ENCODE results near the gene MLANA.

The MLANA gene

DNA sequence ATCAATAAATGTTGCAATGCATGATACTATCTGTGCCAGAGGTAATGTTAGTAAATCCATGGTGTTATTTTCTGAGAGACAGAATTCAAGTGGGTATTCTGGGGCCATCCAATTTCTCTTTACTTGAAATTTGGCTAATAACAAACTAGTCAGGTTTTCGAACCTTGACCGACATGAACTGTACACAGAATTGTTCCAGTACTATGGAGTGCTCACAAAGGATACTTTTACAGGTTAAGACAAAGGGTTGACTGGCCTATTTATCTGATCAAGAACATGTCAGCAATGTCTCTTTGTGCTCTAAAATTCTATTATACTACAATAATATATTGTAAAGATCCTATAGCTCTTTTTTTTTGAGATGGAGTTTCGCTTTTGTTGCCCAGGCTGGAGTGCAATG, 18.2 kb downstream of the MLANA start:
- TF ChIP-seq REPIN1 (tag by site-specific recombination; IDR thresholded peaks at IDR 0.05; ENCODE audit: low read depth) (no peak), ZNF366 (tag by site-specific recombination; conservative IDR thresholded peaks at IDR 0.05) (no peak), ZNF302 (tag by site-specific recombination; IDR thresholded peaks at IDR 0.05; ENCODE audit: low read depth) (no peak), ZNF555 (tag by site-specific recombination; conservative IDR thresholded peaks at IDR 0.05) (no peak), ZNF776 (tag by site-specific recombination; IDR thresholded peaks at IDR 0.05; ENCODE audit: borderline replicate concordance) (no peak), SP3 (tag by site-specific recombination; IDR thresholded peaks at IDR 0.05) (no peak)
- ChIA-PET CTCF (interaction anchor here (0.9 to 1.2 kb wide), 2 partner anchors 10 to 22 kb away, joined by 3 to 7 read pairs; no protein-coding TSS in a partner anchor), POLR2A (interaction anchor here (1.0 kb wide), 1 partner anchor 100 kb away, joined by 3 read pairs; a partner anchor contains a TSS)
- no peak overlapping the region for H3K4me3 ChIP-seq (ENCODE audit: low read depth, low read length)
- H3K4me1 ChIP-seq (ENCODE audit: control insufficient read depth, insufficient read depth, low read length) = no peaks in the 10 kb centered on the region
- H3K9me3 ChIP-seq (ENCODE audit: control insufficient read depth, insufficient read depth, low read depth, low read length) = no peaks in the 10 kb centered on the region
- no peak overlapping the region for H3K27ac ChIP-seq (ENCODE audit: extremely low read depth, low read depth, low read length)
- H3K36me3 ChIP-seq (ENCODE audit: control insufficient read depth in 2 of 2, insufficient read depth in 1 of 2, low read length in 2 of 2) = no peaks in the 10 kb centered on the region

DNA sequence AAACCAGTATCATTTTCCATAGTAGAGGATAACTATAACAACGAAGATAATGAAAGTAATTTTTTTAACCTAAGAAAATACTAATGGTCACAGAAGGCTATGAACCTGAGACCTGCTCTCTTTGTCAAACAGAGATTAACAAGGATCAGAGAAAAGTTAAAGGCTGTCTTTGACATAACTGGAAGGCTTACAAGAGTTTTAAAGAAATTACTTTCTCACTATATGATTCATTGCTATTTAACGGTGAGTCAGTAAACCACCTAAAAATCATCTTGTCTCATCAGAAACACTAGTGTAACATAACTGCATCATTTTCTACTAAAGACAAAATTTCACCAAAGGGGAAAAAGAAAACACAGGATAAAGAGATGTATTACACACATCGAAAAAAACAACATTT, 19.3 kb downstream of the MLANA start:
- Histone ChIP-seq H3K4me3 (ENCODE audit: low read depth, low read length) (no peak overlapping the region), H3K36me3 (ENCODE audit: control insufficient read depth in 2 of 2, insufficient read depth in 1 of 2, low read length in 2 of 2) (no peaks in the 10 kb centered on the region), H3K27ac (ENCODE audit: extremely low read depth, low read depth, low read length) (no peak overlapping the region), H3K4me1 (ENCODE audit: control insufficient read depth, insufficient read depth, low read length) (no peaks in the 10 kb centered on the region), H3K9me3 (ENCODE audit: control insufficient read depth, insufficient read depth, low read depth, low read length) (no peaks in the 10 kb centered on the region)
- TF ChIP-seq ZNF585B (tag by site-specific recombination; IDR thresholded peaks at IDR 0.05) (no peak), KLF10 (tag by site-specific recombination; IDR thresholded peaks at IDR 0.05) (no peak), GLIS1 (tag by site-specific recombination; IDR thresholded peaks at IDR 0.05) (no peak), ZNF624 (tag by site-specific recombination; IDR thresholded peaks at IDR 0.05) (no peak), RBAK (tag by site-specific recombination; IDR thresholded peaks at IDR 0.05) (no peak), ZNF701 (tag by site-specific recombination; IDR thresholded peaks at IDR 0.05) (no peak), ZNF76 (tag by site-specific recombination; IDR thresholded peaks at IDR 0.05; ENCODE audit: borderline replicate concordance, low read depth) (no peak), ZFP37 (tag by site-specific recombination; IDR thresholded peaks at IDR 0.05) (no peak), GLI4 (tag by site-specific recombination; IDR thresholded peaks at IDR 0.05) (no peak), ZNF366 (tag by site-specific recombination; conservative IDR thresholded peaks at IDR 0.05) (no peak)
- TF ChIP-seq, protein P1, sequence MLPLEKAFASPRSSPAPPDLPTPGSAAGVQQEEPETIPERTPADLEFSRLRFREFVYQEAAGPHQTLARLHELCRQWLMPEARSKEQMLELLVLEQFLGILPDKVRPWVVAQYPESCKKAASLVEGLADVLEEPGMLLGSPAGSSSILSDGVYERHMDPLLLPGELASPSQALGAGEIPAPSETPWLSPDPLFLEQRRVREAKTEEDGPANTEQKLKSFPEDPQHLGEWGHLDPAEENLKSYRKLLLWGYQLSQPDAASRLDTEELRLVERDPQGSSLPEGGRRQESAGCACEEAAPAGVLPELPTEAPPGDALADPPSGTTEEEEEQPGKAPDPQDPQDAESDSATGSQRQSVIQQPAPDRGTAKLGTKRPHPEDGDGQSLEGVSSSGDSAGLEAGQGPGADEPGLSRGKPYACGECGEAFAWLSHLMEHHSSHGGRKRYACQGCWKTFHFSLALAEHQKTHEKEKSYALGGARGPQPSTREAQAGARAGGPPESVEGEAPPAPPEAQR (tag by site-specific recombination; IDR thresholded peaks at IDR 0.05) = no peak
- TF ChIP-seq, protein P2, sequence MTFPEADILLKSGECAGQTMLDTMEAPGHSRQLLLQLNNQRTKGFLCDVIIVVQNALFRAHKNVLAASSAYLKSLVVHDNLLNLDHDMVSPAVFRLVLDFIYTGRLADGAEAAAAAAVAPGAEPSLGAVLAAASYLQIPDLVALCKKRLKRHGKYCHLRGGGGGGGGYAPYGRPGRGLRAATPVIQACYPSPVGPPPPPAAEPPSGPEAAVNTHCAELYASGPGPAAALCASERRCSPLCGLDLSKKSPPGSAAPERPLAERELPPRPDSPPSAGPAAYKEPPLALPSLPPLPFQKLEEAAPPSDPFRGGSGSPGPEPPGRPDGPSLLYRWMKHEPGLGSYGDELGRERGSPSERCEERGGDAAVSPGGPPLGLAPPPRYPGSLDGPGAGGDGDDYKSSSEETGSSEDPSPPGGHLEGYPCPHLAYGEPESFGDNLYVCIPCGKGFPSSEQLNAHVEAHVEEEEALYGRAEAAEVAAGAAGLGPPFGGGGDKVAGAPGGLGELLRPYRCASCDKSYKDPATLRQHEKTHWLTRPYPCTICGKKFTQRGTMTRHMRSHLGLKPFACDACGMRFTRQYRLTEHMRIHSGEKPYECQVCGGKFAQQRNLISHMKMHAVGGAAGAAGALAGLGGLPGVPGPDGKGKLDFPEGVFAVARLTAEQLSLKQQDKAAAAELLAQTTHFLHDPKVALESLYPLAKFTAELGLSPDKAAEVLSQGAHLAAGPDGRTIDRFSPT (tag by site-specific recombination; IDR thresholded peaks at IDR 0.05) = no peak
- POLR2A ChIA-PET = interaction anchor here (1.0 kb wide), 1 partner anchor 99 kb away, joined by 3 read pairs; a partner anchor contains a TSS
- CTCF ChIA-PET = interaction anchor here (0.9 to 1.2 kb wide), 2 partner anchors 11 to 23 kb away, joined by 3 to 7 read pairs; no protein-coding TSS in a partner anchor

DNA sequence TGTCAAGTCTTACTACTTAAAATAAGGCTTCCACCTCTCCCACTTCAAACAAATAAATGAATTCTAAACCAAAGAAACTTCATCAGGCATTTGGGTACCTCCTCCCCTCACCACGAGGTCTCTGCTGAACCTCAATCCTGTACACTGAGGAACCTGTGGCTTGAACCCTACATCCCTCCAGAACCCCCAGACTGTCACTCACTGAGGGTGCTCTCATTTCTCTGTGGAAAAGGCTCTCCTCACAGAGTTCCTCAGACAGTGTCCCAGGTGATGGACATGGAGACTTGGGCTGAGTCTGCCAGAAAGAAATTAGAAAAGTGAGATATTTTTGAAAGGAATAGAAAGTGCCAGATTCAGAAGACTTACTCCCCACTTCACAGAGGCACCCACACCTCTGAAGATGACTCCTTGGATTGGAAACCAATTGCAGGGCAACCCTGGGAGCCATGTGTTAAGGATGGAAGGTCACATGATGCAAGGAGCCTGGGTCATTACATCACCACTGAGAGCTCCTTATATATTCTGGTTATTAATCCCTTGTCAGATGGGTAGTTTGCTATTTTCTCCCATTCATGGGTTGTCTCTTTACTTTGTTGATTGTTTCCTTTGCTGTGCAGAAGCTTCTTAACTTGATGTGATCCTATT, 19.8 kb downstream of the MLANA start:
- no peak overlapping the region for H3K27ac ChIP-seq (ENCODE audit: extremely low read depth, low read depth, low read length)
- POLR2A ChIA-PET = no interaction called here
- CTCF ChIA-PET = interaction anchor here (0.8 to 1.2 kb wide), 2 partner anchors 24 to 724 kb away, joined by 4 to 7 read pairs; no protein-coding TSS in a partner anchor
- H3K9me3 ChIP-seq (ENCODE audit: control insufficient read depth, insufficient read depth, low read depth, low read length) = no peaks in the 10 kb centered on the region
- H3K36me3 ChIP-seq (ENCODE audit: control insufficient read depth in 2 of 2, insufficient read depth in 1 of 2, low read length in 2 of 2) = no peaks in the 10 kb centered on the region
- no peak overlapping the region for H3K4me3 ChIP-seq (ENCODE audit: low read depth, low read length)
- H3K4me1 ChIP-seq (ENCODE audit: control insufficient read depth, insufficient read depth, low read length) = no peaks in the 10 kb centered on the region
- TF ChIP-seq ZNF157 (tag by site-specific recombination; IDR thresholded peaks at IDR 0.05) (no peak), ZNF521 (tag by site-specific recombination; IDR thresholded peaks at IDR 0.05) (no peak), ZNF202 (tag by site-specific recombination; IDR thresholded peaks at IDR 0.05; ENCODE audit: borderline replicate concordance) (no peak), ZNF433 (tag by site-specific recombination; IDR thresholded peaks at IDR 0.05; ENCODE audit: low read depth) (no peak), KLF10 (tag by site-specific recombination; IDR thresholded peaks at IDR 0.05) (no peak), ZNF560 (tag by site-specific recombination; IDR thresholded peaks at IDR 0.05; ENCODE audit: borderline replicate concordance) (no peak), ZNF132 (tag by site-specific recombination; IDR thresholded peaks at IDR 0.05; ENCODE audit: borderline replicate concordance) (no peak), ZNF558 (tag by site-specific recombination; IDR thresholded peaks at IDR 0.05) (no peak)
- TF ChIP-seq, protein P3, sequence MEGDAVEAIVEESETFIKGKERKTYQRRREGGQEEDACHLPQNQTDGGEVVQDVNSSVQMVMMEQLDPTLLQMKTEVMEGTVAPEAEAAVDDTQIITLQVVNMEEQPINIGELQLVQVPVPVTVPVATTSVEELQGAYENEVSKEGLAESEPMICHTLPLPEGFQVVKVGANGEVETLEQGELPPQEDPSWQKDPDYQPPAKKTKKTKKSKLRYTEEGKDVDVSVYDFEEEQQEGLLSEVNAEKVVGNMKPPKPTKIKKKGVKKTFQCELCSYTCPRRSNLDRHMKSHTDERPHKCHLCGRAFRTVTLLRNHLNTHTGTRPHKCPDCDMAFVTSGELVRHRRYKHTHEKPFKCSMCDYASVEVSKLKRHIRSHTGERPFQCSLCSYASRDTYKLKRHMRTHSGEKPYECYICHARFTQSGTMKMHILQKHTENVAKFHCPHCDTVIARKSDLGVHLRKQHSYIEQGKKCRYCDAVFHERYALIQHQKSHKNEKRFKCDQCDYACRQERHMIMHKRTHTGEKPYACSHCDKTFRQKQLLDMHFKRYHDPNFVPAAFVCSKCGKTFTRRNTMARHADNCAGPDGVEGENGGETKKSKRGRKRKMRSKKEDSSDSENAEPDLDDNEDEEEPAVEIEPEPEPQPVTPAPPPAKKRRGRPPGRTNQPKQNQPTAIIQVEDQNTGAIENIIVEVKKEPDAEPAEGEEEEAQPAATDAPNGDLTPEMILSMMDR (tag by site-specific recombination; IDR thresholded peaks at IDR 0.05) = no peak

Measured in HEK293 (cell line).